AG04449 (cell line): Measurements from ENCODE around the gene MARVELD3.
"Not testable (repeated sequence)": the region's sequence is repeated elsewhere in the genome, so short reads cannot be mapped to it uniquely, and the experiment has no call there.

ENCODE experiments used
- CTCF ChIA-PET: fragments of 350-600 bp; formaldehyde crosslinking; extraction: SDS; loops from one replicate; lab custom pipeline; 2021; ENCODE audit warnings: antibody characterized with exemption; lab: Yijun Ruan, JAX
- POLR2A ChIA-PET: fragments of 400-600, 350-600 bp; formaldehyde crosslinking; extraction: SDS; loops from one replicate; lab custom pipeline; 2020; ENCODE audit warnings: antibody characterized with exemption, inconsistent platforms; lab: Yijun Ruan, JAX
- DNase-seq: peaks from one replicate; pipeline ENCODE4 v3.0.0-alpha.2; 2010; ENCODE audit warnings: low read depth, low spot score
- H3K4me3 ChIP-seq: 2 replicates; pipeline ENCODE4 v1.5.1; 2011; ENCODE audit warnings: low read depth, mild to moderate bottlenecking, control low read depth, low read length
- CTCF ChIP-seq: IDR thresholded peaks from one replicate; pipeline ENCODE4 v1.5.1; 2011; ENCODE audit warnings: mild to moderate bottlenecking, moderate library complexity, low read length, control low read depth, inconsistent platforms; ENCODE audit not compliant: insufficient read depth; ENCODE audit errors: missing control alignments

Gene MARVELD3

GRCh38 chr16:71590584-71590983, 35.4 kb upstream of the MARVELD3 start:
- TF ChIP-seq CTCF = no peak
- POLR2A ChIA-PET = no interaction called here
- no peak for DNase-seq
- no peak overlapping the region for H3K4me3 ChIP-seq
- CTCF ChIA-PET = interaction anchor here (3.1 kb wide), 1 partner anchor 21 kb away, joined by 22 read pairs; no protein-coding TSS in a partner anchor

- POLR2A ChIA-PET = no interaction called here
- no peak for DNase-seq
- no peak overlapping the region for H3K4me3 ChIP-seq
- no peak for TF ChIP-seq CTCF
- CTCF ChIA-PET = interaction anchor here (3.1 kb wide), 1 partner anchor 19 kb away, joined by 22 read pairs; no protein-coding TSS in a partner anchor
Measured at GRCh38 chr16:71591917-71592316, 34.1 kb upstream of the MARVELD3 start.

GRCh38 chr16:71593048-71593999, 32.7 kb upstream of the MARVELD3 start:
- TF ChIP-seq CTCF = no peak
- ChIA-PET CTCF (interaction anchor here (3.1 kb wide), 1 partner anchor 18 kb away, joined by 22 read pairs; no protein-coding TSS in a partner anchor), POLR2A (no interaction called here)
- no peak overlapping the region for H3K4me3 ChIP-seq
- DNase-seq = no peak

- ChIA-PET CTCF (interaction anchor here (1.6 kb wide), 1 partner anchor 17 kb away, joined by 7 read pairs; no protein-coding TSS in a partner anchor), POLR2A (no interaction called here)
- DNase-seq = no peak
- TF ChIP-seq CTCF = no peak
- no peak overlapping the region for H3K4me3 ChIP-seq
Measured at GRCh38 chr16:71594000-71594646, 31.9 kb upstream of the MARVELD3 start.

GRCh38 chr16:71595340-71595826, 30.6 kb upstream of the MARVELD3 start:
- POLR2A ChIA-PET, DNase-seq, H3K4me3 ChIP-seq: not testable (repeated sequence)
- CTCF ChIA-PET = interaction anchor here (1.6 kb wide), 1 partner anchor 15 kb away, joined by 7 read pairs; no protein-coding TSS in a partner anchor

GRCh38 chr16:71598426-71598825, 27.6 kb upstream of the MARVELD3 start:
- CTCF ChIA-PET = interaction anchor here (5.1 kb wide), 1 partner anchor 13 kb away, joined by 28 read pairs; no protein-coding TSS in a partner anchor
- DNase-seq, H3K4me3 ChIP-seq, POLR2A ChIA-PET: not testable (repeated sequence)

- H3K4me3 ChIP-seq = no peak overlapping the region
- TF ChIP-seq CTCF = no peak
- ChIA-PET CTCF (interaction anchor here (5.1 kb wide), 1 partner anchor 10 kb away, joined by 28 read pairs; no protein-coding TSS in a partner anchor), POLR2A (no interaction called here)
- no peak for DNase-seq
Measured at GRCh38 chr16:71600822-71601221, 25.2 kb upstream of the MARVELD3 start.
